Measurements from ENCODE around the gene PARVA. TPM values are rescaled to one million over a fixed set of nuclear protein-coding genes. Genes with fewer than 3 reads are reported as not detected.

Gene PARVA
- total RNA-seq, 2 experiments from 2014 or later: not detected

GRCh38 chr11:12448131-12448939 lies 71.0 kb downstream of the PARVA start:
- Histone ChIP-seq H4K20me1 (ENCODE audit: insufficient read depth, low read length) (no peaks in the 10 kb centered on the region), H3K4me2 (ENCODE audit: low read length) (no peak overlapping the region), H3K36me3 (ENCODE audit: insufficient read depth, low read length) (no peaks in the 10 kb centered on the region), H3K4me1 (ENCODE audit: insufficient read depth, low read length, poor library complexity, severe bottlenecking) (no peaks in the 10 kb centered on the region), H3K9me3 (ENCODE audit: low read length) (no peaks in the 10 kb centered on the region), H2AFZ (ENCODE audit: low read length) (no peak overlapping the region), H3K79me2 (ENCODE audit: insufficient read depth, low read depth, low read length) (no peaks in the 10 kb centered on the region), H3K4me3 (ENCODE audit: low read depth, low read length, poor library complexity, severe bottlenecking) (no peak overlapping the region), H3K9me2 (ENCODE audit: insufficient read depth, low read length) (no peaks in the 10 kb centered on the region), H3K27ac (ENCODE audit: low read depth, low read length, poor library complexity, severe bottlenecking) (no peak overlapping the region)
- BruUV-seq (replicated peaks): no TSS peak
- ChIA-PET CTCF (ENCODE audit: unreplicated experiment) (no interaction called here), POLR2A (no interaction called here)
- no peak for DNase-seq (ENCODE audit: low spot score)
- intact Hi-C loops (cut with micrococcal nuclease; ENCODE audit: unreplicated experiment): no loop called here
- no peak for TF ChIP-seq EZH2phosphoT487 (IDR thresholded peaks at IDR 0.05; ENCODE audit: borderline replicate concordance, low read depth, low read length)
- TF ChIP-seq CTCF (conservative IDR thresholded peaks at IDR 0.05; ENCODE audit: low read length): no peak

GRCh38 chr11:12449961-12450715 lies 72.8 kb downstream of the PARVA start:
- CTCF ChIA-PET (ENCODE audit: unreplicated experiment): no interaction called here
- Histone ChIP-seq H3K4me3 (ENCODE audit: low read depth, low read length, poor library complexity, severe bottlenecking) (no peak overlapping the region), H3K79me2 (ENCODE audit: insufficient read depth, low read depth, low read length) (no peaks in the 10 kb centered on the region), H3K4me1 (ENCODE audit: insufficient read depth, low read length, poor library complexity, severe bottlenecking) (no peaks in the 10 kb centered on the region), H3K27ac (ENCODE audit: low read depth, low read length, poor library complexity, severe bottlenecking) (no peak overlapping the region), H3K36me3 (ENCODE audit: insufficient read depth, low read length) (no peaks in the 10 kb centered on the region), H3K4me2 (ENCODE audit: low read length) (no peak overlapping the region), H2AFZ (ENCODE audit: low read length) (no peak overlapping the region), H3K9me3 (ENCODE audit: low read length) (no peaks in the 10 kb centered on the region), H4K20me1 (ENCODE audit: insufficient read depth, low read length) (no peaks in the 10 kb centered on the region), H3K9me2 (ENCODE audit: insufficient read depth, low read length) (no peaks in the 10 kb centered on the region)
- no TSS peak for BruUV-seq (replicated peaks)
- DNase-seq (ENCODE audit: low spot score): no peak
- intact Hi-C loops (cut with micrococcal nuclease; ENCODE audit: unreplicated experiment): no loop called here
- TF ChIP-seq CTCF (conservative IDR thresholded peaks at IDR 0.05; ENCODE audit: low read length) (no peak), EZH2phosphoT487 (IDR thresholded peaks at IDR 0.05; ENCODE audit: borderline replicate concordance, low read depth, low read length) (no peak)
- POLR2A ChIA-PET: no interaction called here
